A673 (cell line): Measurements from ENCODE around the gene NCAPH2.

Experiments used
- CTCF ChIP-seq: fragments of 300-800, 200-600 bp; sonication (generic); conservative IDR thresholded peaks from 2 replicates; pipeline ENCODE4 v1.5.1; 2017; ENCODE audit warnings: low read depth, mild to moderate bottlenecking, antibody characterized with exemption, low read length, moderate library complexity, mixed read lengths
- EZH2 ChIP-seq: fragments of 200-600 bp; sonication (generic); IDR thresholded peaks from 2 replicates; pipeline ENCODE4 v1.6.1; 2017; ENCODE audit warnings: borderline replicate concordance, low read depth, mild to moderate bottlenecking, mixed read lengths, antibody characterized with exemption, low read length; ENCODE audit not compliant: poor library complexity, severe bottlenecking

GRCh38 chr22:50561401-50562358, 53.7 kb downstream of the NCAPH2 start:
- TF ChIP-seq CTCF = no peak
- no peak for TF ChIP-seq EZH2
